Endodermal cell (in vitro differentiated cells): ENCODE measurements around the gene WT1. TPM values are rescaled to one million over a fixed set of nuclear protein-coding genes. Genes with fewer than 3 reads are reported as not detected.

Experiments used
- DNase-seq: peaks from one replicate; pipeline ENCODE4 v3.0.0-alpha.2; 2017
- H3K27ac ChIP-seq: 2 replicates; pipeline ENCODE4 v1.5.1; 2013; ENCODE audit warnings: mild to moderate bottlenecking, low read depth, low read length, moderate library complexity
- H3K27me3 ChIP-seq: 2 replicates; pipeline ENCODE4 v1.6.1; 2013; ENCODE audit warnings: mild to moderate bottlenecking, low read length, moderate library complexity; ENCODE audit not compliant: insufficient read depth, control insufficient read depth, poor library complexity, severe bottlenecking
- H3K36me3 ChIP-seq: 2 replicates; pipeline ENCODE4 v1.7.0; 2013; ENCODE audit warnings: mild to moderate bottlenecking, low read length, moderate library complexity; ENCODE audit not compliant: control insufficient read depth, insufficient read depth
- H3K4me1 ChIP-seq: one replicate; pipeline ENCODE4 v1.7.0; 2013; ENCODE audit warnings: low read length; ENCODE audit not compliant: control insufficient read depth, insufficient read depth
- H3K4me3 ChIP-seq: 2 replicates; pipeline ENCODE4 v1.5.1; 2013; ENCODE audit warnings: mild to moderate bottlenecking, low read length, moderate library complexity
- H3K9ac ChIP-seq: 2 replicates; pipeline ENCODE4 v1.6.1; 2013; ENCODE audit warnings: mild to moderate bottlenecking, low read length, moderate library complexity; ENCODE audit not compliant: poor library complexity, severe bottlenecking; ENCODE audit errors: extremely low read depth
- H3K9me3 ChIP-seq: 2 replicates; pipeline ENCODE4 v1.6.1; 2013; ENCODE audit warnings: mild to moderate bottlenecking, low read length, moderate library complexity; ENCODE audit not compliant: control insufficient read depth
- H3K27ac Mint-ChIP-seq: 2 replicates; pipeline ENCODE4 v1.8.0; 2020; ENCODE audit warnings: mixed read lengths
- H3K27me3 Mint-ChIP-seq: 2 replicates; pipeline ENCODE4 v1.8.0; 2021; ENCODE audit warnings: mild to moderate bottlenecking, mixed read lengths; ENCODE audit not compliant: insufficient read depth
- H3K36me3 Mint-ChIP-seq: 2 replicates; pipeline ENCODE4 v1.8.0; 2020; ENCODE audit warnings: low read depth, mixed read lengths
- H3K4me1 Mint-ChIP-seq: 2 replicates; pipeline ENCODE4 v1.8.0; 2020; ENCODE audit warnings: mixed read lengths
- H3K4me3 Mint-ChIP-seq: 2 replicates; pipeline ENCODE4 v1.8.0; 2020; ENCODE audit warnings: mild to moderate bottlenecking, moderate library complexity, mixed read lengths
- H3K9me3 Mint-ChIP-seq: 2 replicates; pipeline ENCODE4 v1.8.0; 2020; ENCODE audit warnings: mild to moderate bottlenecking, mixed read lengths
- CTCF ChIP-seq: fragments of 200-600 bp; sonication (generic); conservative IDR thresholded peaks from 2 replicates; pipeline ENCODE4 v1.5.0; 2021; ENCODE audit warnings: antibody characterized with exemption, mild to moderate bottlenecking
- WGBS, 2 experiments: methylation state at CpG; one replicate each; pipeline versions ENCODE4 v1.1.5 to v1.1.7; 2013; ENCODE audit warnings: missing lambda C conversion rate in 2 of 2, mixed read lengths in 1 of 2; ENCODE audit not compliant: insufficient coverage in 1 of 2, insufficient read length in 1 of 2; 5-methylcytosine and 5-hydroxymethylcytosine counted together
- total RNA-seq, 2 donors: library from RNA; stranded (reverse); fragmentation: NEBNext Ultra II Directional in 1 of 2; extraction: Animal tissue kit (Norgen Biotek cat#: 25700) in 1 of 2; gene quantifications; 2 replicates in 1 of 2; 3 replicates in 1 of 2; pipeline ENCODE4 v1.2.1, GENCODE V29; 2021

The WT1 gene
- total RNA-seq, 2 donors from 2014 or later: 0.51 TPM; not detected in 1

GRCh38 chr11:32420139-32420538 is 15.2 kb downstream of the WT1 start:
- DNase-seq: no peak
- Histone ChIP-seq H3K27me3 (peaks cover 39% of the 10 kb centered on the region), H3K4me1 (no peaks in the 10 kb centered on the region), H3K36me3 (no peaks in the 10 kb centered on the region), H3K9me3 (no peaks in the 10 kb centered on the region), H3K4me3 (no peak overlapping the region), H3K9ac (no peak overlapping the region), H3K27ac (no peak overlapping the region)
- no peak overlapping the region for H3K4me3 Mint-ChIP-seq
- peaks cover 43% of the 10 kb centered on the region for H3K27me3 Mint-ChIP-seq
- peaks cover 1% of the 10 kb centered on the region for H3K4me1 Mint-ChIP-seq
- H3K9me3 Mint-ChIP-seq: no peaks in the 10 kb centered on the region
- no peak overlapping the region for H3K27ac Mint-ChIP-seq
- no peaks in the 10 kb centered on the region for H3K36me3 Mint-ChIP-seq
- TF ChIP-seq CTCF: no peak

GRCh38 chr11:32418836-32419235 is 16.5 kb downstream of the WT1 start:
- no peak for TF ChIP-seq CTCF
- H3K9me3 ChIP-seq: no peaks in the 10 kb centered on the region
- H3K36me3 Mint-ChIP-seq: no peaks in the 10 kb centered on the region
- H3K4me1 Mint-ChIP-seq: peaks cover 1% of the 10 kb centered on the region
- no peaks in the 10 kb centered on the region for H3K9me3 Mint-ChIP-seq
- no peak overlapping the region for H3K4me3 ChIP-seq
- peaks cover 30% of the 10 kb centered on the region for H3K27me3 Mint-ChIP-seq
- H3K27me3 ChIP-seq: peaks cover 26% of the 10 kb centered on the region
- H3K4me1 ChIP-seq: no peaks in the 10 kb centered on the region
- no peak for DNase-seq
- 41 to 66% methylated on average over 5 of the region's 5 CpGs for WGBS, 2 experiments
- no peak overlapping the region for H3K27ac ChIP-seq
- no peaks in the 10 kb centered on the region for H3K36me3 ChIP-seq
- no peak overlapping the region for H3K4me3 Mint-ChIP-seq
- no peak overlapping the region for H3K27ac Mint-ChIP-seq
- H3K9ac ChIP-seq: no peak overlapping the region

- no peak overlapping the region for H3K27ac ChIP-seq
- Mint-ChIP-seq H3K4me3 (no peak overlapping the region), H3K9me3 (no peaks in the 10 kb centered on the region), H3K27me3 (peaks cover 21% of the 10 kb centered on the region), H3K27ac (no peak overlapping the region), H3K36me3 (no peaks in the 10 kb centered on the region), H3K4me1 (peaks cover 1% of the 10 kb centered on the region)
- H3K9me3 ChIP-seq: no peaks in the 10 kb centered on the region
- no peak overlapping the region for H3K4me3 ChIP-seq
- peaks cover 18% of the 10 kb centered on the region for H3K27me3 ChIP-seq
- no peaks in the 10 kb centered on the region for H3K36me3 ChIP-seq
- DNase-seq: no peak
- WGBS, 2 experiments: 80 to 95% methylated on average over 2 of the region's 3 CpGs
- no peak for TF ChIP-seq CTCF
- H3K9ac ChIP-seq: no peak overlapping the region
- H3K4me1 ChIP-seq: no peaks in the 10 kb centered on the region
Observed at GRCh38 chr11:32417806-32418205, 17.5 kb downstream of the WT1 start.
